SJSA1 (cell line): ENCODE measurements around the gene NAT8L. TPM values are rescaled to one million over a fixed set of nuclear protein-coding genes. Genes with fewer than 3 reads are reported as not detected.

ENCODE experiments used
- DNase-seq, 2 experiments: peaks; one replicate each; pipeline ENCODE4 v3.0.0-alpha.2; 2015 to 2020; ENCODE audit warnings: low spot score in 2 of 2, low read depth in 1 of 2
- H3K27ac ChIP-seq: fragments of 250-450 bp; sonication (Bioruptor Pico); 2 replicates; pipeline ENCODE4 v1.5.1; 2020; ENCODE audit warnings: mild to moderate bottlenecking, moderate library complexity
- H3K27me3 ChIP-seq: fragments of 250-450 bp; sonication (Bioruptor Pico); replicated peaks from 2 replicates; pipeline ENCODE4 v1.5.1; 2020; ENCODE audit warnings: mild to moderate bottlenecking, moderate library complexity
- H3K36me3 ChIP-seq: fragments of 250-450 bp; sonication (Bioruptor Pico); 2 replicates; pipeline ENCODE4 v1.5.1; 2020; ENCODE audit warnings: mild to moderate bottlenecking
- H3K4me1 ChIP-seq: fragments of 250-450 bp; sonication (Bioruptor Pico); replicated peaks from 2 replicates; pipeline ENCODE4 v1.6.1; 2021; ENCODE audit warnings: mild to moderate bottlenecking
- H3K4me3 ChIP-seq: fragments of 250-450 bp; sonication (Bioruptor Pico); 2 replicates; pipeline ENCODE4 v1.5.1; 2020; ENCODE audit warnings: mild to moderate bottlenecking
- H3K9me3 ChIP-seq: fragments of 250-450 bp; sonication (Bioruptor Pico); replicated peaks from 2 replicates; pipeline ENCODE4 v1.5.1; 2020; ENCODE audit warnings: mild to moderate bottlenecking
- total RNA-seq: library from RNA; depleted of rRNA; stranded (reverse); fragments of >200 nt; shearing (Covaris generic); gene quantifications from 2 replicates; pipeline ENCODE4 v1.2.3, GENCODE V29; 2014

NAT8L gene
- total RNA-seq, 1 experiment from 2014 or later: not detected

GRCh38 chr4:2071252-2071911 lies 12.3 kb downstream of the NAT8L start:
- Histone ChIP-seq H3K27ac (no peak overlapping the region), H3K9me3 (no peaks in the 10 kb centered on the region), H3K4me1 (no peaks in the 10 kb centered on the region), H3K36me3 (no peaks in the 10 kb centered on the region), H3K27me3 (no peaks in the 10 kb centered on the region), H3K4me3 (no peak overlapping the region)
- no peak for DNase-seq

DNA sequence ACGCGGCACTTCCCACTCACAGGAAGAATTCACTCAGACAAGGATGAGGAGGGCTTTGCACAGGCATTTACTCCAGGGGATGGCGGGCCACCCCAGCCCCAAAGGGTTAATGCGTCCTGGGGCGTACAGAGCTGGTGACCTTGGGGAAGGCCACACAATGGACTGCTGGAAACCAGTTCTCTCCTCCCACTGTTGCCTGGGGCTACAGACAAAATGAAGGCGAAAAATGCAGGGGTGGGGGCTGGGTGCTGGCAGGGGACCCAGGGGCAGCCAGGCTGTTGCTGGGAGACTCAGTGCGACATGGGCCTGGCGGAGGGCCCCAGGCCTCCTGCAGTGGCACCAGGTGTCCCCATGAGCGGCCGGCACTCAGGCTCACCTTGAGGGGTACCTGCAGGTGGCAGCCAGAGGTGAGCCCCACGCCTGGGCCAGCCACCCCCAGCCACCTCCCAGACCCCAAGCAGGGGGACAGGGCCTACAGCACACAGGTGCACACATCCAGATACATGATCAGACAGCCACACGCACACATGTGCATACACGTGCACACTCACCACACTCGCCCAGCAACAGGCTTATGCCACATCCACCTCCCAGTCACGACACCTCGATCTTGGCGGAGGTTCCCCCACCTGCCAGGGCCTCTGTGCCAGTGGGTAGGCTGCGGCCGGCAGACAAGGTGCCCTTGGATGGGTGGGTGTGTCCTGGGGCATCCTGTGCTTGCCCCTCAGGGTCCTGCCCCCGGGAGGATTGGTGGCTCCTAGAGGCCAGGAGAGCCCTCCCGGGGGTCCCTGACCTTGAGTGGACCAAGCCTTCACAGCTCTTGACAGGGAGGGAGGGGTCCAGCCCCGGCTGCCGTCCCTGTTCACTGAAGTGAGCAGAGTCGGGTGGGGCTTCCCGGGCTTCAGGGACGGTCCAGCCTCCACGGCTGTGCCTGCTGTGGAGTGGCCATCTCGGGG lies 13.1 kb downstream of the NAT8L start:
- no peaks in the 10 kb centered on the region for H3K4me1 ChIP-seq
- no peak overlapping the region for H3K27ac ChIP-seq
- no peak overlapping the region for H3K4me3 ChIP-seq
- no peaks in the 10 kb centered on the region for H3K27me3 ChIP-seq
- no peaks in the 10 kb centered on the region for H3K9me3 ChIP-seq
- no peak for DNase-seq
- no peaks in the 10 kb centered on the region for H3K36me3 ChIP-seq

GRCh38 chr4:2072971-2073807 lies 14.1 kb downstream of the NAT8L start:
- no peaks in the 10 kb centered on the region for H3K4me1 ChIP-seq
- H3K36me3 ChIP-seq: no peaks in the 10 kb centered on the region
- no peak overlapping the region for H3K27ac ChIP-seq
- H3K27me3 ChIP-seq: no peaks in the 10 kb centered on the region
- H3K9me3 ChIP-seq: no peaks in the 10 kb centered on the region
- H3K4me3 ChIP-seq: no peak overlapping the region
- DNase-seq: no peak

DNA sequence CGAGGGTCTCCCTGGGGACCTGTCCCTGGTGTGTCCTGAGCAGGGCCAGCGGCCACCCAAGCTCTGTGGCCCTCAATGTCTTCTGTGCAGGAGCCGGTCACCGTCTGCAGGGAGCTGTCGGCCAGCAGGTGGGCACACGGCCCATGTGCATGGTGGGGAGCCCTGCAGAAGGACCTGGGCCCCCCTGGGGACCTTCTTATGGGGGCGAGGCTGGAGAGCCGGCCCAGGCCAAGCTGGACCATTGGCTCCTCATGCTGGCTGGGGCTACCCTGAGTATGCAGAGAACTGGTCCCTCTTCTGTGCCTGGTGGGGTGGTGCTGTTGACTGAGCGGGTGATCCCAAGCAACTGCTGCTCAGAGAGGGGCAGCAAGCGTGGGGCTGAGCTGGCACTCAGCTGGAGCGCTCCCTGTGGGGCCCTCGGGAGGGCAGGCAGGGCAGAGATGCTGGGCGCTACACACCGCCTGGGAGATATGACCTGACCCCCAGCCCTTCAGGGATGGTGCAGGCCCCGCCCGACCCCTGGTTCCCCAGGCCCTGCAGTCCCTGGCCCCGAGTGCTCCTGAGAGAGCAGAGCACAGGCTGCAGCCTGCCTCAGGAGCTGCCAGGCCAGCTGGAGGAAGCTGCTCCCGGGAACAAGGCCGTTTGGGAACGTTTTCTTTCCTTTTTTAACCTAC lies 14.8 kb downstream of the NAT8L start:
- Histone ChIP-seq H3K4me3 (no peak overlapping the region), H3K36me3 (no peaks in the 10 kb centered on the region), H3K27me3 (no peaks in the 10 kb centered on the region), H3K27ac (no peak overlapping the region), H3K4me1 (no peaks in the 10 kb centered on the region), H3K9me3 (no peaks in the 10 kb centered on the region)
- DNase-seq: no peak

DNA sequence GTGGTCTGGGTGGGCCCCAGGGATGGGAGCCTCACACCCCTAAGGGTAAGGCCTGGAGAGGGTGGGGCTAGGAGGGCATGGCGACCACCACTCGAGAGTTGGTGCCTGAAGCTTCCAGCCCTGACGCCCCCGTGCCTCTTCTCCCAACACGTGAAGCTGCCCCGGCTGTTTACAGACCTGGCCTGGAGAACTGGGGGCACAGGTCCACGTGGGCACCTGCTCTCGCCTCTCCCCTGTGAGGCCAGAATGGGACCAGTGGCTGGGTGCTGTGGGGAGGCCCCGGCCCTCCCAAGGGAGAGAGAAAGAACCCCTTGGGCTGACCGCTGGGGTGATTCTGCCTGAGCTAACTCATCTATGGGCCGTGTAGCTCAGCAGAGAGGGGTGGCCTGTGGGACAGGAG lies 15.5 kb downstream of the NAT8L start:
- Histone ChIP-seq H3K27ac (no peak overlapping the region), H3K36me3 (no peaks in the 10 kb centered on the region), H3K9me3 (no peaks in the 10 kb centered on the region), H3K4me1 (no peaks in the 10 kb centered on the region), H3K27me3 (no peaks in the 10 kb centered on the region), H3K4me3 (no peak overlapping the region)
- DNase-seq: no peak

GRCh38 chr4:2075171-2075986 lies 16.3 kb downstream of the NAT8L start:
- DNase-seq: no peak
- Histone ChIP-seq H3K9me3 (no peaks in the 10 kb centered on the region), H3K4me3 (no peak overlapping the region)

DNA sequence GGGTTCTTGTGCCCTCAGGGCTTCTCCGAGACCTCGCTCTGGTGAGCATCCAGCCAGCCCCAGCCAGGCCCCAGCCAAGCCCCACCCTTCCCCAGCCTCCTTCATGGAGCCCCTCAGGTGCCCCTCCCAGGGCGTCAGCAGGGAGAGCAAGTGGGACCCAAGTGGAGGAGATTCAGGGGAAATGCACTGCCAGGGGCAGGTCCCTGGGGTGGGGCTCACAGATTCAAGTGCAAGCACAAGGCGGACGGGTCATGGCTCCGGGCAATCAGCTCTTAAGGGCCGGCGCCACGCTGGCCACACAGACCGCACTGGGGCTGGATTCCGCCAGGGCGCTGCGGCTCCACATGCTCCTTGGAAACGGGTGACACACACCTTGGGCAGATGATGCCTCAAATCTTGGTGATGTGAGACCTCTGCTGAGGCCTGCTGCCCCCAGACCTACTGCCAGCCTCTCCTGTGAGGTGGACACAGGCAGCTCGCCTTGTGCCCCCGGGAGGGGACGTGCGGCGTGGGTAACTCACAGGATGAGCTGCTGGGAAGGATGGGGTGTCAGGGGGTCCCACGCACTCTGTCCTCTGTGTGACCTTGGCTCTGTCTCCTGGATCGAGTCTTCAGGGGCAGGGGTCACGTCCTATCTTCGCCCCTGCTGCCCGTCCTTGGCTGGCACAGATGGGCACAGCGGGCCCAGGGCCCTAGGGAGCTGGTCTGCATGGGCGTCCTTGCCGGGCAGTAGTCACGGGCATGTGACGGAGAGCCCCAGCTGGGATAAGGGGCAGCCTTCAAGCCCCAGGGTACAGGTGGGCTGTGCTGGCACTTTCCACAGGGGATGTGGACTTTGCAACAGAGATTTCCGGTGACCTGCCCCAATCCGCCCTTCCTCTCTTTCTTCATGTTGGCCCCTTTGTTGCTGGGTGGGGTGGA lies 17.1 kb downstream of the NAT8L start:
- Histone ChIP-seq H3K4me3 (no peak overlapping the region), H3K9me3 (no peaks in the 10 kb centered on the region), H3K4me1 (no peaks in the 10 kb centered on the region), H3K27me3 (no peaks in the 10 kb centered on the region), H3K27ac (no peak overlapping the region), H3K36me3 (no peaks in the 10 kb centered on the region)
- no peak for DNase-seq

More at GRCh38 chr4:2075171-2075986, 16.3 kb downstream of the NAT8L start:
- Histone ChIP-seq H3K36me3 (no peaks in the 10 kb centered on the region), H3K27ac (no peak overlapping the region), H3K4me1 (no peaks in the 10 kb centered on the region), H3K27me3 (no peaks in the 10 kb centered on the region)

DNA sequence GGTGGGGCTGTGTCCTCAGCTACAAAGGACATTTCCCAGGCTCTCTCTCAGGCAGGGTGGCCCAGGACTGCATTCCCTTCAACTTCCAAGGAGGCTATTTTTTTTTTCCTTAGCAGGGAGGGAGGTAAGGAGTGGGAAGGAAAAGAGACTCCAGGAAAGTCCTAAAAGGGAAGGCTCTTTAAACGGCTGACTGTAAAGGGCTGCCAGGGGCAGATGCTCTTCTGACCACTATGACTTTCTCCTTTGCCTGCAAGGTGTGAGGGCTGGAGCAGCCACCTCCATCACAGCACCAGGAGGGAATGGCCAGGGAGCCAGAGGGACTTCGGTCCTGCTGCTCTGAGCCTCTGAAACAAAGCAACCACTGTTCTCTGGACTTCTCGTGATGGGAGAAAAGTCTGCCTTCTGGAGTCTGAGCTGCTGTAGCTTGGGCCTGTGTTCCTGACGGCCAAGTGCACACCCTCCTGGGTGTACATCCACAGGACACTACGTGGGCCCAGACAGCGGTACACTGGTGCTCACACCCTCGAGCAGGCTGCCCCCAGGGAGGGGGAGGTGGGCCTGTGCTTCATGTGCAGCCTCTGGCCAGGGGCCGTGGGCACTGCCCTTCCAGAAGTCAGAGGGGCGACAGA lies 17.9 kb downstream of the NAT8L start:
- Histone ChIP-seq H3K27ac (no peak overlapping the region), H3K9me3 (no peaks in the 10 kb centered on the region), H3K4me3 (no peak overlapping the region), H3K4me1 (no peaks in the 10 kb centered on the region), H3K27me3 (no peaks in the 10 kb centered on the region), H3K36me3 (no peaks in the 10 kb centered on the region)
- DNase-seq: no peak

- H3K9me3 ChIP-seq: no peaks in the 10 kb centered on the region
- DNase-seq: no peak
Observed at GRCh38 chr4:2077537-2078460, 18.7 kb downstream of the NAT8L start.

DNA sequence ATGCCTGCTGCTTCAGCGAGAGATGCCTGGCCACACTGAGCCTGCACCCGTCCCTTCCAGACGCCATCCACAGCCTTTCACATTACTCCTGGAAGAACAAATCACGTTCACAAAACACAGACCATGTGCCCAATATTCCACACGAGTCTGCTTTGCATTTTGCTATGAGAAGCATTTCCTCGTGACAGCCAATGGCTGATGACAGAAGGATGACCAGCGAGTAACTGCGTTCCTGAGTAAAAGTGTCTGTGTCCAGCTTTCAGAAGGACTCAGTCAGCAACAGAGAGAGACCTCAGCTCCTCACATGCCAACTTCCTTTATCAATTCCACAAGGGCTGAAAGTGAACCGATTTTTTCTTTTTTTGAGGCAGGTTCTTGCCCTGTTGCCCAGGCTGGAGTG lies 19.5 kb downstream of the NAT8L start:
- no peak for DNase-seq
- no peaks in the 10 kb centered on the region for H3K27me3 ChIP-seq
- no peak overlapping the region for H3K4me3 ChIP-seq
- no peaks in the 10 kb centered on the region for H3K36me3 ChIP-seq
- no peaks in the 10 kb centered on the region for H3K4me1 ChIP-seq
- no peak overlapping the region for H3K27ac ChIP-seq
- no peaks in the 10 kb centered on the region for H3K9me3 ChIP-seq

More at GRCh38 chr4:2077537-2078460, 18.7 kb downstream of the NAT8L start:
- Histone ChIP-seq H3K4me3 (no peak overlapping the region), H3K4me1 (no peaks in the 10 kb centered on the region), H3K27ac (no peak overlapping the region), H3K27me3 (no peaks in the 10 kb centered on the region), H3K36me3 (no peaks in the 10 kb centered on the region)

DNA sequence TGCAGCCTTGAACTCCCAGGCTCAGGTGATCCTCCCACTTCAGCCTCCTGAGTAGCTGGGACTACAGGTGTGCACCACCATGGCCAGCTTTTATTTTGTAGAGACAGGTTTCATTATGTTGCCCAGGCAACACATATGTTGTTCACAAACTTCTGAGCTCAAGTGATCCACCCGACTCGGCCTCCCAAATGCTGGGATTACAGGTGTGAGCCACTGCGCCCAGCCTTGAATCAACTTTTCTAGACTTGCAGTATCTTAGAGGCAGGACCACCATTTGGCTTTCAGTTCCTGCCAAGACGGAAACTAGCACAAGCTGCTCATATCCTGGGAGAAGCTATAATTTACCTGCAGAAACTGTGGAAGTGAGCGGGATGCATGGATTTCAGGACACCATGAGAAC lies 19.9 kb downstream of the NAT8L start:
- Histone ChIP-seq H3K9me3 (no peaks in the 10 kb centered on the region), H3K27me3 (no peaks in the 10 kb centered on the region), H3K27ac (no peak overlapping the region), H3K36me3 (no peaks in the 10 kb centered on the region), H3K4me1 (no peaks in the 10 kb centered on the region), H3K4me3 (no peak overlapping the region)
- no peak for DNase-seq
